NCI-H187 (cell line): ENCODE measurements around the gene HOXC13.
A peak's percentile ranks its signal among the peaks of the same experiment; 100 is the strongest.

ENCODE experiments used
- DNase-seq, 2 experiments: peaks; one replicate each; lab custom pipeline; 2025; lab: John Stamatoyannopoulos, UW

HOXC13 gene

DNA sequence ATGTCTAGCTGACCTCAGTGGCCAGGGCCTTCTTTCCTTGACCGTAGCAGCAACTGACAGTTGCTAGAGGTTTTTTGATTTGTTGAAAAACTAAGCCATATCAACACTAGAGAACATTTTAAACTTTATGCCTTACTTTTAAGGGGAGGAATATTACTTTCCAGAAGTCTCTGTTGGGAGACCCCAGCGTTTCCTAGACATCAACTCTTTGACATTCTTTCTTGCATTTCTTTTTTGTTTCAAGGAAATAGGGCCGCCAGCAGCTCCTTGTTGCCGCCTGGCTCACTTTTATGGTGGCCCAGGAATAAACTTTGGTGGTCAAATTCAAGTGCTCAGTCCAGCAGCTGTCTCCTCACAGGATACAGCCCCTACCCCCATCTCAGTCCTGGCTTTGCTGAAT, 31.8 kb downstream of the HOXC13 start:
- DNase-seq, result no peak

DNA sequence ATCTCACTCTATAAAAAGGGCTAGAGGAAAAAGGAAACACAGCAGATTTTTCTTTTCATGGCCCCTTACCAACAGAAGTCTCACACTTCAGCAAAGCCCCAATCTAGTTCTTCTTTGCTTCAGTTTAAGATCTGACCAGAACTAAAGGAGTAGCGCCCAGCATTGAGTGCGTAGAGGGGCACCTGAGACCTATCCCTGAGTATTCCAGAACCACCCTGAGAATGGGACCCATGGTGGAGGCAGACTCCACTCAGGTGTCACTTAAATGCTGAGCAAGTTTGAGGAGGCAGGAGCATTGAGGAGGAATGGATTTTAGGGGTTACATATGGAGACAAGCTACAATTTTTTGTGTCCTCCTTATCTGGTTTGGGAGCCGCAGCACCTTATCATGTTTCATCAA, 32.5 kb downstream of the HOXC13 start:
- DNase-seq, result no peak

DNA sequence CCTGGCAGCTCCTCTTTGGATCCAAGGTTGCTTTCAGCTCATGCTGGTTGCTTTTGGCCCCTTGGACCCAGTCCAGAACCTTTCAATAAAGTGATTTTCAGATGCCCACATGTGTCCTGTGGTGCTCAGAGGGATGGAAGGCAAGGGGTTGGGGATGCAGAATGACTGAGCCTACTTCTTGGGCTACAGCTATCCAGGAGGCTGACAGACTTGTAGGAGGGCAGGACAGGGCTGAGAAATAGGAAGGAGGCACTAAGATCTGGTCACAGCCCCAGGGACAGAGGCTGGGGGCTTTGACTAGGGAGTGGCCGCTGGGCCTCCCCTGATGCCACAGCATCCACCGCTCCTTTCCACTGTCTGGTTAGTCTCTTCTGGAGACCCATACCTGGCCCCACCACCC, 33.1 kb downstream of the HOXC13 start:
- no peak for DNase-seq

DNA sequence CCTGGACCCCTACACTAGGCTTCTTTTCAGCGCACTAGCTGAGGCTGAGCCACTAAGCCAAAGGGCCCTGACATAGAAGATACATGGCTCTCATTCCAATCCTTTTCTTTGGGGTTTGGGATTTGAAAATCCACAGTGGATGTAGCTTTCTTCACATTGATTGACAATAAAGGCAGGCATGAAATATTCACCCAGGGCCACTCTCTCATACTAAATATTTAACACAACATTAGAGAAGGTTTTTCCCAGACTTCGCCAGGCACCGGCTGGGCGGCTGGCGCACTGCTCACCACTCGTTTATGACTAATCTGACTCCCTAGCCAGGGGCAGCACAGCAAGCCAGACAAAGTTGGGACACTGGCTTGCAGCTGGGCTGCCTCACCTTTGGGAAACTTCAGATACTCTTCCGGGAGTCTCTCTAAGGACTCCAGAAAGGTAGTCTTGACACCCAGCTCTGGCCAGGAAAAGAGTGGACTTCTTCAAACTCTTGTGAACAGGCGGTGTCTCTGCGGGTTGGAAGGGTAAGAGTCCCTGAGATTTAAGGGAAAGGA, 33.6 kb downstream of the HOXC13 start:
- DNase-seq, result no peak

DNA sequence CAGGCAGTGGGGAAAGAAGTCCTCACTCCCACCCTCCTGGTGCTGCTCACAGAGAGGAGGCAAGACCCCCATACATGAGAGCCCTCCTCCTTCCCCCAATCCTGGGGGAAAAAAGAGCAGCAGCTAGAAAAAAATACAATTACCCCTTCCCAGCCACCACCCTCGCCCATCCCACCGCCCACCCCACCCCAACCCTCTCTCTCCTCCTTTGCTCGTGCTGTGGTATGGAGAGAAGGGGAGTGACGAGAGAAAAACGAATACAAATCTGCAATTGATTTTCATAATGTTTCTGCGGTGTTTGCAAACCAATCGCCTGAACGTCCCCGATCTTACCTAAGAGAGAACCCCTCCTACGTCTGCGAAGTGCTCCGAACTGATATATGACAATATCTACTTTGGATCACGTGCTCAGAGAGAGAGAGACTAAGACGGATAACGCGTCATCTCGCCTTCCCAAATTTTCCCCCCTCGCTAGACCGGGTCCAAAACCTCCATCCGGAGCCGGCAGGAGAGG, 34.1 kb downstream of the HOXC13 start, which contains the start of gene HOXC11:
TSS of gene HOXC11 (plus strand) at position 405 of the 514 bp plus-strand sequence. CDS start 116 bp downstream, outside the sequence.
- no peak for DNase-seq

DNA sequence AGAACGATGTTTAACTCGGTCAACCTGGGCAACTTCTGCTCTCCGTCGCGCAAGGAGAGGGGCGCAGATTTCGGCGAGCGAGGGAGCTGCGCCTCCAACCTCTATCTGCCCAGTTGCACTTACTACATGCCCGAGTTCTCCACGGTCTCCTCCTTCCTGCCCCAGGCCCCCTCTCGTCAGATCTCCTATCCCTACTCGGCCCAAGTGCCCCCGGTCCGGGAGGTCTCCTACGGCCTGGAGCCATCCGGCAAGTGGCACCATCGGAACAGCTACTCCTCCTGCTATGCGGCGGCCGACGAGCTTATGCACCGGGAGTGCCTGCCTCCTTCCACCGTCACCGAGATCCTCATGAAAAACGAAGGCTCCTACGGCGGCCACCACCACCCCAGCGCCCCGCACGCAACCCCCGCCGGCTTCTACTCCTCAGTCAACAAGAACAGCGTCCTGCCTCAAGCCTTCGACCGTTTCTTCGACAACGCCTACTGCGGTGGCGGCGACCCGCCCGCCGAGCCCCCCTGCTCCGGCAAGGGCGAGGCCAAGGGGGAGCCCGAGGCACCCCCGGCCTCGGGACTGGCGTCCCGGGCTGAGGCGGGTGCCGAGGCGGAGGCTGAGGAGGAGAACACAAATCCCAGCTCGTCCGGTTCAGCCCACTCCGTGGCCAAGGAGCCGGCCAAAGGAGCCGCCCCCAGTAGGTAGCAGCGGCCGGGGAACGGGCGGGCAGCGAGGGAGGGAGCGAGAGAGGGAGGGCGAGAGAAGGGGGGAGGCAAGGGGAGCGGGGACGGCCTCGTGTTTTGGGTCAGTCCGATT, 34.8 kb downstream of the HOXC13 start:
- no peak for DNase-seq

DNA sequence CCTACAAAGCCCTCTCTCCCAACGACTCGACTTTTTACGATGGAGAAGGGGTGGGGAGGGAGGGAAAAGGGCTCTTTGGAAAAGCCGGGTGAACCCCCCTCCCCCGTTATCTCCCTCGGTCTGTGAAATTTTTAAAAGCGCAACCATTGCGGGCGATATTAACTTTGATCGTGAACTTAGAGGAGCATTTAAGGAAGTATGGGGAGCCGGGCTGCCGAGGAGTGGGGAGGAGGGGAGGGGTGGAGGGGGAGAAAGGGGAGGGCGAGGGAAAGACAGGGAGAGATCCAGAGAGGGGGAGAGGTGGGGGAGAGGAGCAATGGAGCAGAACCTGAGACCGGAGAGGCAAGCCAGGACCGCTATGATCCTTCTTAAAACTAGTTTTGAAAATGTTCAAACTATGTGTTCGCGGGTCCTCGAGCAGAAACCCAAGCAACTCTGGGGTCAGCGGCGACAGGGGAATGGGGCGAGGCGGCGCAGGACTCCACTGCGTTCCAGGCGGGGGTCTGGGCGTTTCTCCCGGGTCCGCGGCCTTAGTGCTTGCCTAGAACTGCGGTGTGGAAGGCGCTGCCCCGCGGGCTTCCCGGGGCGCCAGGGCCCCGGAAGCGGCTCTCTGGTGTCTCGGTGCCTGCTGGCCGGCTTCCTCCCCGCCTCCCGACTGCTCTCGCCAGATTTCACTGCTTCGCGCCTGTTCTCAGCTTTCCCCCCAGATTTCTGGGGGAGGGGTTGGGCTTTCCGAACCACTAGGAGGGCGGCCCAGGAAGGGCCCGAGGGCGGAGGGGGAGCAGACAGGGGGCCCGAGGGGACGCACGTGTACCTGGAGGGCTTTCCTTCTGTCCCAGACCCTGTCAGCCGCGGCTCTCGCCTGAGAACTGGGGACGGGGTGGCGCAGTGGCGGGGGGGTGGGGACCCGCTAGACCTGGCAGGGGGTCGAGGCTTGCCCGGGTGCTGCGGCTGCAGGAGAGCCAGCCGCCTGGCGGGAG, 35.7 kb downstream of the HOXC13 start, which contains the start of gene HOTAIR:
TSS of gene HOTAIR (minus strand) at position 871 of the 980 bp plus-strand sequence.
- DNase-seq, result peak in 1 of 2 experiments; percentile 21

DNA sequence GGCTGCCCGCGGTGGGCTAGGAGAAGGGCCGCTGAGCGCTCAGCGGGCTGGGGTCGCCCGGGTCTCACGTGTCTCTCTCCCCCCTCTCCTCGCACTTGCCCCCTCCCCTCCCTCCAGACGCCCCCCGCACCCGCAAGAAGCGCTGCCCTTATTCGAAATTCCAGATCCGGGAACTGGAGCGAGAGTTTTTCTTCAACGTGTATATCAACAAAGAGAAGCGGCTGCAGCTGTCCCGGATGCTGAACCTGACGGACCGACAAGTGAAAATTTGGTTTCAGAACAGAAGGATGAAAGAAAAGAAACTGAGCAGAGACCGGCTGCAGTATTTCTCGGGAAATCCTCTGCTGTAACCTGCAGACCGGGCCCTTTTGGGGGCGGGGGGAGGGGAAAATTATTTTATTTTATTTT, 36.4 kb downstream of the HOXC13 start:
- no peak for DNase-seq

DNA sequence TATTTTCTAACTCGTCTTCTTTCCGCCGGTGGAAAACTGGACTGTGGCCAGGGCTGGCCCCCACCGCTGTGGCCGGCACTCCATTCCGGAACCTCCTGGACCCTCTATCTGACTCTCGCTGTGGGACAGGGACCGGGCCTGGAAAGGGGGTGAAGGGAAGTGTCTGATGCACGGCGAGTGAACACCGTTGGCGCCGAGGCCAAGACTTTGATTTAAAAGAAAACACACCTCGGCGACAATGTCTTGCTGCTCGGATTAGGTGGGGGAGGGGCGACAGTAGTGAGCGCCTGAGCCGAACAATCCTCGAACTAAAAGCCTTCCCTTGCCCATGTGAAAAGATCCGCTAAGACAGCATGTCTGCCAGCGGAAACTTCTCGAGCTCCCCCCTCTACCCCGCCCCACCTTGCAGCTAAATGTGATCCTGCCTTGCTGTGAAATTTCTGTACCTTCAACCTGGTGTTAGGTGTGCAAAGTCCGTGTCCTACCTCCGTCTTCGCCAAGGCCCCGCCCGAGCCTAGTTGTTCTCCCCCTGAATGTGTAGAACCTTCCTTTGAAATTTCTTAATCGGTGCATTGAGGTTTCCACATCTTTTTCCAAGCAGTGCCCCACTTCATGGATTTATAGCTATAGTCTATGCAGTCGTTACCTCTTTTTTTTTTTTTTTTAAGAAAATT, 37.0 kb downstream of the HOXC13 start:
- no peak for DNase-seq

DNA sequence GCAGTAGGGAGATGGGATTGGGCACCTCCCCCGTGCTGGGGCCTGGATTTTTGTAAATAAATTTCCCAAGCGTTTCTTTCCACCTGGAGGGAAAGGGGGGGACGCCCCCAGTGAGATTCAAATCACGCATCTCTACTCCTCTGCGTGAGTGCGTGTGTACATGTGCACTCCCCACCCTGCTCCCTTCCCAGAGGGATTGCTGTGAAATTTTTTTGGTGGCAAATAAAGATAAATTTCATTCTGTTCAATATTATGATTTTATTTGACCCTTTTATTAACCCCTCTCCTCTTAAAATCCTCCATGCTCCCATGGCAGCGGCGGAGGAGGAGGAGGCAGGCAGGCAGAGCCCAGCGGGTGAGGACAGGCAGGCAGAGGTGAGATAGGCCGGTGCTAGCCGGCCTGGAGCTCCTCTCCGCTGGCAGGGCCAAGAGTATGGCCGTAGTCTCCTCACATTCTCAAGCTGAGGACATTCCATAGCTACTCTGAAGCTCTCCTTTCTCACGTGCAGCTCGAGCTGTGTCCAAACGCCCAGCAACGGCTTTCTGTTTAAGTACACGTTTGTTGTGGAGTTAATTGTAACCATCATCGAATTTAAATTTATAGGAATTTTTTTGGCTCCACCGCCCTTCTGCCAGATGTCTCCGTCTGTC, 37.7 kb downstream of the HOXC13 start:
- DNase-seq, result no peak

DNA sequence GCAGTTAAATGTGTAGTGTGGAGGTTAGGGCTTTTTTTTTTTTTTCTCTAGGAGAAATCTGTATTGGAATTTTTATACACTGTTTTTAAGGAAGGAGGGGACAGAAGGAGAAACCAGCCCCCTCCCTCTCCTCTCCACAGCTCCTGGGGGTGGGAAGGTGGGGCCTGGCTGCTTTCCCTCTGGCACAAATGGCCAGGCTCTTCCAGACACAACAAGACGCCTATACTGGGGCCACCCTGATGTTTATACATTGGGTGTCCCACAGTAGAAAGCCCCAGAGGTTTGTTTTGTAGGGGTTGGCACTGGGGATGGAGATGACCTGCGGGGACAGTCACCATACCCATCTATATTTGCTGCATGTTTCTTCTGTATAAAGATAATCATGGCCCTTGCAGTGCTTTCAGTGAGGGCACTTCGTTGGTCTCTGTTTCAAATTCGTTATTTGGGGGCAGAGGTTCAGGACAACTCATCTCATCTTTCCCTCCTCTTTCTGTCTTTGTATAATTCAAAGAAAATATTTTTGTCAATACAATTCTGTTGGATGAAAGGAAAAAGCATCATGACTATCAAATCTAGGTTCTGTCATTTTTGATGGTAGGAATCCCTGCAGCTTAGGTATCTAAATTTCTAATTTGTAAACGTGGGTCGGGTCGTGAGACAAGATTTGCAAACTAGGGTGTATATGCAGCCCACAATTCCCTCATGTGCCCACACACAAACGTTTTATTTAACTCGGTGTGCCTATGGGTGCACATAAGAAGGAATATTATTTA, 38.4 kb downstream of the HOXC13 start:
- no peak for DNase-seq

DNA sequence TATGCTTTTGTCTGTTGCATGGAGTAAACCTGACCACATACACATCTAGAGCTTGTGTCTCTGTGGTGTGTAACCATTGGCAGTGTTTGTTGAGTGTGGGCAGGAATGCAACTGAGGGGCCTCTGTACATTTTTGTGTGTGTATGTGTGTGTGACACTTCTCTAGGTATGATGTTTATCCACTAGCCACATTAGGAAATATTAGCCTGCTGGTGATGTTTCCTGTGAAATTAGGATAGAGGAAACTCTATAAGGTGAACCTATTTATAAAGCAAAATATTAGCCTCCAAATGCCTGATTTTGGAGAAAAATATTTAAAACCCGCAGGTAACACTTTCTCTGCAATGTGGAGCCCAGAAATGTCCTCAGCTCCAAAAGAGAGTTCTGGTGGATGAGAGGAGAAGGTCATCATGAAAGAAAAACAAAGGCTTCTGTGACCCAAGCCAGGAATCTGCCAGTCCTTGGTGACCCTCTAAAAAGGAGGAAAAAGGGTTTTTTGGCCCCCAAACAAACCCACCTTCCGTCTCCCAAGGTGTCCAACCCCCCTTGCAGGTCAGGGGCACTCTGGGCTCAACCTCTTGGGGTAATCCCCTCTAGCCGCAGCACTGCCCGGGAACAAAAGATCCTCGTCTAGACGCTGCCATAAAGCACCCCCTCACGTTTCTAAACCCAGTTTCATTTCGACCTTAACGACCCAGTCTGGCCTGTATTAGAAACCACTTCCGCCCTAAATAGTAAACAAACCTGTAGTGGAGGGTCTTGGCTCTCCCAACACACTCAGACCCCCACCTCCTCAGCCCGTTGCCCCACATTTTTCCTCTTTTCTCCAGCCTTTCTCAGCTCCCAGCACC, 39.2 kb downstream of the HOXC13 start:
- no peak for DNase-seq

DNA sequence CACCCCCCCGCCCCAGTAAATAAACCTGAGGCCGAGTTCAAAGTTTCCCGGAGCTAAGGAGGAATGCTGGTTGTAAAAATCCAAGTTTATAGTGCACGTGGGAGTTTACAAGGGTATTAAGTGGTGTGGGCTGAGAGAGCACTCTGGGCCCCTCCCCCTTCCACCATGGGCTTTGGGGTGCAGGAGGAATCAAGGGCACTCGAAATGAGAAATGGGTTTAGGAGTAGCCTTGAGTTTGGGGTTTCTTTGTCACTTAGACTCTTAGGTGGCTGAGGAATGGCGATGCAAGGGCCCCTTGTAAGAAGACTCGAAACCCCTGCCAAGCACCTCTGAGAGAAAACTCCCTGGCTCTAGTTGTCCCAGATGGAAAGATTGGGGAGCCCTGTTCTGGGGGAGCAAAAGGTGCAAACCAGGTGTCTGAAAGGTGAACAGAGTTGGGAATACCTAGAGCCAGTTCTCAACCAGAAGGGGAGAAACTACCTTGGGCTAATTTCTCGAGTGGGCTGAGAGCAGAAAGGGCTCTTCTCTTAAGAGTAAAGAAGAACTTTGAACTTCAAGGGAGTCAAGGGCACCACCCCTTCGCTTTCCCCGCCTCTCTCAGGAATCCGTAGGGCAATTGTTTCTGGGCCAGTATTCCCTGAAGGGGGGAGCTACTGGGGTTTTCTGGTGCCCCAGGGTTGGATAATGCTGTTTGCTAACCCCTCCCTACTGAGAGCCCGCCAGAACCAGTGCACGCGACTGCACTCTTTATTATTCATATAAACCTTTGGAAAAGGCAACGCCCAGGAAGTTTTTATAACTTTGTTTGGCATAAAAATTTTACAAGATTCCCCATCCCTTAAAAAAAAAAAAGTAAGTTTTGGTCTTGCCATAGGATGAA, 40.1 kb downstream of the HOXC13 start:
- no peak for DNase-seq

DNA sequence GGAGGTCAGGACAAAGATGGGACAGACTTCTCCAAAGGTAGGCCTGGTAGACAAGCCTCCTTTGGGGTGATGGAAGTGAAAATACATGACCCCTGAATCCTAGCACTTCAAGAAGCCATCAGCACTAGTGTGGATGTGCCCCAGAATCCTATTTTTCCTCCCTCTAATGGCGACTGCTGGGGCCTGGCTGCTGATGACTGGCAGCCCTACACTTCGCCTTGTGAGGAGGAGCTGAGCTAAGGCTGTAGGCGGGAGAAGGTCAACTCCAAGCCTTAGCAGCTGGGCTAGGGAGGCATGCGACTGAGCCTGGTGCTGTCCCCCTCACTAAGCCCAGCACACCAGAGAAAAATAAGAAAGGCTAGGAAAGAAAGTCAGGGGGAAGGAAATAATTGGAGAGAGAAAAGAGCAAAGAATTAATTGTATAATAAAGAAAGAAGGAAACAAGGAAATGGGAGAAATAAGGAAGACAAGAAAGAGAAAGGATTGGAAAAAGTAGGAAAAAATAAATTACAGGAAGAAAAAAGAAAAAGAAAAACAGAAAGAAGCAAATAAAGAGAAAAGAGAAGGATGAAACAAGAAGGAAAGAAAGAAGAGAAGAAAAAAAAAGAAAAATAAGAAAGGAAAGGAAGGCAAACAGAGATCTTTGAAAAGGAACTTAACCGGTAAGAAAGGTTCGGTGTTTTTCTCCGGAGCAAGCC, 41.6 kb downstream of the HOXC13 start:
- no peak for DNase-seq

DNA sequence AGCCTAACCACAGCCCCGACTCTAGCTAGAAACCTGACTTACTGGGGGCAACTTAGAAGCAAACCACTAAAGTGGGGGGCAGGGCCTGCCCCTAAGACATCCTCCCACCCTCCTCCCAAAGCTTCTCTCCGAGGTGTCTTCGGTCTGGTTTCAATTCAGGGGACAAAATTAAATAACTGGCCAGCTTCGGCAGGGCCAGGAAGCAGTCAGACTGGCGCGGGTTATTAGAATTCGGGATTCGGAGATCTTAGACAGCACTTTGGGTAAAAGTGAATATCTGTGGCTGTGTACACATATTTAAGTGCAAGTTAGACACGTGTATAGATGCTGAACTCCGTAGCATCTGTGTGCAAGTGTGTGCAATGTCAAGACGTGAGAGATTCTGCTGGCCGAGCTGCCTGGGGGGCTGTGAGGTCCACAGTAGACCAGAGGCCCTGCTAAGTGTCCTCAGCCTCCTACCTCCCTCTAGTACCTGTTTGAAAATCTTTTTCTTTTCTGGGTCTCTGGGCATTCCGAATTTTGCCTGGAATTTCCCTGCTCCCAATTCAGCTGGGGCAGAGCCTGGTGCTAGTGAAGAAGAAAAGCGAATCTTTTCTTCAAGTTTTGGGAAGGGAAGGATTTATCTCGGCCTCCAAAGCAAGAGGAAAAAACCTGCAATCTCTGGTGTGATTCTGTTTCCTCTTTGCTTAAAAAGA, 42.3 kb downstream of the HOXC13 start:
- no peak for DNase-seq

DNA sequence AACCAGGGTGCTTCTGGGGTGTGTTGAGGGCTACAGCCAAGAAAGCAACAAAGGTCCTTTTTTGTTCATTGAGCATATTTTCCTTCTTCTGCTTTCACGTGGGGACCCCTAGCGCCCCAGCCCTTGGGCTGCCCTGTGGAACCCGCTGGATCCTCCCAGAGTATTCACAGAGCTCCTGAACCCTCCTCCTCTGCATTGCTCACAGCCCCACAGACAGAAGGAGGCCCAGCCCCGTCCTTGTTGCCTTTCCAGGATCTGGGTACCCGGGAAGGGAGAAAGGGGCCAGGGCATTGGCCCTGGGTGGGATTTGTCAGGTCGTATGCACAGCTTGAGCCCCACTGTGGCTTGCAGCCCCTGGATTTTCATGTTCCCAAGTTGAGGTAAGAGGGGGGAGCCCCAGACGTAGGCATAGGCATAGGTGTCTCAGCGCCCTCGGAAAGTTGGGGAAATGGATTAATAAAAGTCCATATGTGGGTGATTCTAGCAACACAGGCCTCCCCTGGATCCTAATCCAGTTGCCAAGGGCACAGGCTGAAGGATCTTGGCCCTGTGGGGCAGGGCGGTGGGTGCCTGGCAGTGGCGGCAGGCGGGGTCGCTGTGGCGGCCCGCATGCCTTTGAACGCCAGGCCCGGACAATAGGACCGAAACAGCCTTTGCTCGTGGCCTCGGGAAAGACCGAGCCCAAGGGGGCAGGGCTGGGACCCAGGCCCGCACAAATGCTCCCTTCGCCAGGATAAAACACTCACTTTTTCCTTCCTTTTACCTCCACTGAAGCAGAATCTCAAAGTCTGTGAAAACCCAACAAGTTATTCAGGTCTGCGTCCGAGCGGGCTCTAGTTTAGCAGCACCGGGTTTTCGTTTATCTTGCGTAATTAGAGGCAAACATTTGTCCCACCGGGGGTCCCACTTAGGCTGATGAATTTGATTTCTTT, 43.3 kb downstream of the HOXC13 start:
- no peak for DNase-seq
